GM19035 (cell line): ENCODE data around the gene PMIS2.

Experiments
- ATAC-seq: cut with Tn5 transposase; IDR thresholded peaks from one replicate; pipeline ENCODE4 v1.9.1; 2021; ENCODE audit not compliant: unreplicated experiment

Gene PMIS2

DNA sequence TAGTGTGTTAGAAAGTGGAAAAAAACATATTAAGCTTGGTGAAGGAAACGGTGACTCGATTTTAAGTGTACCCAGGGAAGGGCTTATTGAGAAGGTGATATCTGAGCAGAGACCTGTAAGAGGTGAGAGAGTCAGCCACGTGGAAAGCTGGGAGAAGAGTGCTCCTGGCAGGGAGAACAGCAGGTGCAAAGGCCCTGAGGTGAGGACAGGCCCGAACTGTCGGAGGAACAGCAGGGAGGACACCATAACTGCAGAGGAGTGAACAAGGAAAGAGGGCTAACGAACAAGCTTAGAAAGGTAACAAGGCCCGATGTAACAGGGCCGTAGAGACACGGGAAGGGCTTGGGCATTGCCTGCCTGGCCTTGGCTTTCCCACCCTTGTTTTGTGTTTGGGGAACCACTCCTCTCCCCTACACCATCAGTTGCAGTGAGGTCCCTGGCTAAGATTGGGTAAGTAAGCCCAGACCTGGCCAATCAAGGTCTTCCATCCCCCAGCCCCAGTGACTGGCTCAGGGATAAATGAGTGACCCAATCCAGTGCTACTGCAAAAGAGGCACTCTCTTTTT is 29.9 kb upstream of the PMIS2 start:
- ATAC-seq: no peak

DNA sequence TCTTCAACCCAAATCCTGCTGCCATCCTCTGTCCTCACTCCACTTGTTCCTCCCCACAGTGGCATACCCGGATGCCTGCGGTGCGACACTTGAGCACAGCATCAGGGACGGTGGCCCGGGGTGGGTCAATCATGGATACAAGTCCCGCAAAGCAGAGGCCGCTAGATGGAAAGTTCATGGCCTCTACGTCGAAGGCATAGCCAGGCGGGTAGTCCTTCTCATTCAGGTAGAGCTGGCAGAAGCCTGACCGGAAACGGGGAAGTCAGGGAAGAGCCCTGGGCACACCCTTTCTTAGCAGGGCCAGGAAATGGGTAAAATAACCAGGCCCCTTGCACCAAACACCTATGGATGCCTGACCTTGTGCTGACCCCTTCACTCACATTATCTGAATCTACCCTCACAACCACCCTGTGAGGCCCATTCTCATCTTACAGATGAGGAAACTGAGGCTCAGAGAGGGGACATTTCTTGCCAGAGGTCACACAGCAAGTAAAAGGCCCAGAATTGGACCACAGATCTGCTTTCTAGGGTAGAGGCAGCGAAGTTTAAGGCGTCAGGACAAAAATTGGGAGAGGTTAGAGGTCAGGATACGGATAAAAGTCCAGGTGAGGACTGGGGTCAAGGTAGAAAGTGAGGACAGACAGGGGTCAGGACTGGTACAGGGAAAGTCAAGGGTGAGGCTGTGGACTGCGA is 29.0 kb upstream of the PMIS2 start:
- ATAC-seq: no peak

DNA sequence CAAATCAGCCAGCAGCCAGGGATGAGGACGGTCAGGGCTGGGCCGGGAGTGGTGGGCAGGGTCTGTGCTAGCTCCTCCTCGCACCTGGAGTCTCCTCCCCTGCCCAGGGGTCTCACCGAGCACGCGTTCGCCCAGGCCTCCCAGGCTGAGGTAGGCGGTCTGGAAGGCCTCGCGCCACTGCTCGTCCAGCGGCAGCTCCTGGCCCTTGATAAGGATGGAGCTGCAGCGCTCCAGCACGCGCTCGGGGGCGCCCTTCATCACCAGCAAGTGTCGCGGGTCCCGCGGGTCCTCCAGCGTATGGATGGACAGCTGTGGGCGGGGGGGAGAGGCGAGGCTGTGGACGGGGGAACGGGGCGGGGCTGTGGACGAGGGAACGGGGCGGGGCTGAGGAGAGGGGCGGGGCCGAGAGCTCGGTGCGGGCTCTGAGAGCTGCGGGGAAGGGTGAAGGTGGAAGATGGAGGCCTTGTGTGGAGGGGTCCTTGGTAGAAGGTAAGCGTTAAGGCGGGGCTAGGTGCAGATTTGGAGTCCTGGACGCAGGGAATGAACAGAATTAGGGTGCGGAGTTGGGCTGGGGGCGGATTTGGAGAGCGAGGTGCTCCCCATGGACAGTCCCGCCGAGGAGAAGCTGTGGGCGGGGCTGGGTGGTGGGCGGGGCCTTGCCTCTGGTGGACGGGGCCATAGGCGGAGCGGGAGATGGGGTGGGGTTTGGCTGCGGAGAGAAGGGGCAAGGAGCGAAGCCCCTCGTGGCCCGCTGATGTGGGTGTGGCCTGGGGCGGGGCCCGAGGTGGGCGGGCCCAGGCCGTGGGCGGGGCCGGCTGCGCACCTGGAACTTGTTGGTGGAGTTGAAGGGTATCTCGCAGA is 28.2 kb upstream of the PMIS2 start:
- ATAC-seq: no peak

DNA sequence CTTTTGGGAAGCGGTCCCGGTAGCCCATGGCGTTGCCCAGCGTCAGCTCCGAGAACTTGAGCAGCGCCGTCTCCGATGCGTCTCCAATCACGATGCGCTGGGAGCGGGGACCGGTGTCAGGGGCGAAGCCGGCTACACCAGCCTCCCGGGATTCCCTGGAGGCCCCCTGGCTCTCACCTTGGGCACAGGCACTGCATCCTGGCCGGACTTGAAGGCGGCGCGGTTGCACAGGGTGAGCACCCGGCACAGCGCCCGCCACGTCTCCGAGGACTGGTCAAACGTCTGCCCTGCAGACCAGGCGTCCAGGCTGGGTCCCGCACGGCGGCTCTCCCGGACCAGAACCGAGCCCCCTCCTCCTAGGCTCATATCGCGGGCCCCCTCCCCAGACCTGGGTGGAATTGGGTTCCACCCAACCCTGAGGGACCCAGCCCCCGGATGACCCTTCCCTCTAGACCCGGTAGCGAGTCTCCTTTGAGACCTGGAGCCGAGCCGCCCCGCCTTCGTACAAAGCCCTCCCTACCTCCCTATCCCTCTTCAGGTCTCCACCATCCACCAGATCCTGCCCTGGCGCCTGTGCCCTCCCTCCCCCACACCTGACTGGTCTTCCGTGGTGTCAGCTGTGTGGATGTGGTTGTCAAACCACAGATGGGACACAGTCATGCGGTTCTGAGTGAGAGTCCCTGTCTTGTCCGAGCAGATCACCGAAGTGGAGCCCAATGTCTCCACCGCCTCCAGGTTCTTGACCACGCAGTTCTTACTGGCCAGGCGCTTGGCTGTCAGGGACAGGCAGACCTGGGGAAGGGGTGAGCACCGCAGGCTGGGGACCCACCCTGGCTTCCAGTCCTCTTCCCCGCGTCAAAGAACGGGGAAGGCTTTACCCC is 27.3 kb upstream of the PMIS2 start:
- no peak for ATAC-seq

DNA sequence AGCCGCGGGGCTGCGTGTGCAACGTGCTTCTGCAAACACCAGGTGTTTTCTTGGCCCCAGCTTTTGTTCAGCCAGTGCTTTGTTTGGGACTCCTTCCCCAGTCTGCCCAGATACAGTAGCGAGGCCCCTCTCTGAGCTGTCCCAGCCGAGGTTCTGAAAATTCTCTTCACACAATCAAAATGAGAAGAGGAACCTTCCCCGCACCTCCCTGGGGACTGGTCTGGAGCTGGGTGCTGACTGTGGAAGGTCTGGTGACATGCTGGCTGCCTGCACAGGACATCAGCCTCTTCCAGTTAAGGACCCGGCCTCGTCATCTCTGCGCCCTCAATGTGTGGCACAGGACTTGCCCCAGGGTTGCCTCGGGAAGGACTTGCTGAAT is 26.7 kb upstream of the PMIS2 start:
- no peak for ATAC-seq

DNA sequence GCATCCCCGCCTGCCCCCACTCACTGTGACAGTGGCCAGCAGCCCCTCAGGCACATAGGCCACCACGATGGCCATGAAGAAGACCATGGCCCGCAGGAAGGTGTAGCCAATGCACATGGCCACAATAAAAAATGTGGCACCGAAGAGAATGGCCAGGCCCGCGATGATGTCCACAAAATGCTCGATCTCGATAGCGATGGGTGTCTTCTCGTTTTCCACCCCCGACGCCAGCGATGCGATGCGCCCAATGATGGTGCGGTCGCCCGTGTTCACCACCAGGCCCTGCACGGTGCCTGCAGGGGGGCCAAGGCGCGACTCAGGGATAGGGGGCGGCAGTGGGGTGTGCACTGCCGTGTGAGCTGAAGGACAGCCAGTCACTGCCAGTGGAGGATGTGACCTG is 26.2 kb upstream of the PMIS2 start:
- no peak for ATAC-seq

DNA sequence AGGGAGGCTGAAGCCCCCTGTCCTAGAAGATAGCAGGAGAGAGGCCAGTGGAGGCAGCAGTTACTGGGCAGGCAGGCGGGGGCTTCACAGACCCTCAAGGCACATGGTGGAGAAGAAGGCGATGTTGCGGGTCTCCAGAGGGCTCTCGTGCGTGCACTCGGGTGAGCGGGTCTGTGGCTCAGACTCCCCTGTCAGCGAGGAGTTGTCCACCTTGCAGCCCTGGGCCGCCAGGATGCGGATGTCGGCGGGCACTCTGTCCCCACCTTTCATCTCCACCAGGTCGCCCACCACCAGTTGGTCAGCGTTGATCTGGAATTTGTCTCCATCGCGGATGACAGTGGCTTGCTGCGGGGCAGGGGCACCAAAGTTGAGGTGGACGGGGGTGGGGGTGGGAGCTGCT is 25.7 kb upstream of the PMIS2 start:
- ATAC-seq: no peak

DNA sequence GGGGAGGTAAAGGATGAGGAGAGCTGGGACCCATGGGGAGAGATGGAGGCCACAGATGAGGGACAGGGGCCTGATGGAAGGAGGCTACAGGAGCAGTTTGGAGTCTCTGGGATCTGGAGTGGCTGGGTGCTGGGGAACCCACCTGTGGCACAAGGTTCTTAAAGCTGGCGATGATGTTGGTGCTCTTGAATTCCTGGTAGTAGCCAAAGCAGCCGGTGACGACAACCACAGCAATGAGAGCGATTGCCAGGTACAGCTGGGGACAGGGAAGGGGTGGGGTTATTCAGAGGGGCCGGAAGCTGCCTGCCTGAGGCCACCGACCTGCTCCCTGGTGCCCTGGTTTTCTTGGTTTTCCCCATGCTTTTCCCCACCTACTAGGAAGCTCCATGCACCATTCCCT is 25.3 kb upstream of the PMIS2 start:
- no peak for ATAC-seq

DNA sequence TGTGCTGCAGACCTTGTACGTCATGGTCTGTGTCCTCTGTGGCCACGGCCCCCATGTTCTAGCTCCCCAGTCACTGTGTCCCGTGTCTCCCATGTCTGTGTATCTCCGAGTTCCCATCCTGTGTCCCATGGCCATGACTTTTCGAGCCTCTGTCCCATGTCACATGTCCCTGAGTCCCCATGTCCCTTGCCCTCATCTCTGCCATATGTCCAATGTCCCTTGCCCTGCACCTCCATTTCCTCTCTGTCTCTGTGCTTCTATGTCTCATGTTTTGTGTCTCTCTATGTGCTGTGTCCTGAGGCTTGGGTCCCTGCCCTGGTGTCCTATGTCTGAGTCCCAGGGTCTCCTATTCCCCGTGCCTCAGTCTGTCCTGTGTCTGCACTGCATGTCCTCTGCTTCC is 24.5 kb upstream of the PMIS2 start:
- ATAC-seq: no peak

DNA sequence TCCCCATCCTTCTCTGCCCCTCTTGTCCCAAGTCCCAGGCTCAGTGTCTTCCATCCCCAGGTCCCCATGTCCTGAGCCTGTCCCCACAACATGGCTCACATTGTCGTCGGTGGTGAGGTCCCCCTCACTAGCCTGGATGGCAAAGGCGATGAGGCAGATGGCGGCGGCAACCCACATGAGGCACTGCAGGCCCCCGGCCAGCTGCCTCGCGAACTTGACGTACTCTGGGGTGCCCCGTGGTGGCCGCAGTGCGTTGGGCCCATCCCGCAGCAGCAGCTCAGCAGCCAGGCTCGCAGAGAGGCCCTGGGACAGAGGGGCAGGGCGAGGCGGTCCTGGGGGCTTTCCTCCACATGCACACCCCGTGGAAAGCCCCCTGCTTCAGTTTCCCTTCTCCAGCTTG is 23.6 kb upstream of the PMIS2 start:
- no peak for ATAC-seq

DNA sequence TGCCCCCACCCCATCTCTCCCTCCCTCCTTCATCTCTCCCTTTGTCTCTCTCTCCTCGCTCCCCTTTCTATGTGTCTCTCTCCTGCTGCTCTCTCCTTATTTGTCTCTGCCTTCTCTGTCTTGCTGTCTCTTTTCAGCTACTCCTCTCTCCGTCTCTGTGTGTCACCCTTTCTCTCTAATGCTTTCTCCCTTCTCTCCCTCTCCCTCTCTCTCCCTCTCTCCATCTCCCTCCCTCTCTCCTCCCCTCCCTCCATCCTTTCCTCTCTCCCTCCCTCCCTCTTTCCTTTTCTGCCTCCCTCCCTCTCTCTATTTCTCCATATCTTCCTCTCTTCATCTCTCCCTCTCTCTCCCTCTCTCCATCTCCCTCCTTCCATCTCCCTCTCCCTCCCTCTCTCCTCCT is 23.2 kb upstream of the PMIS2 start:
- ATAC-seq: no peak

DNA sequence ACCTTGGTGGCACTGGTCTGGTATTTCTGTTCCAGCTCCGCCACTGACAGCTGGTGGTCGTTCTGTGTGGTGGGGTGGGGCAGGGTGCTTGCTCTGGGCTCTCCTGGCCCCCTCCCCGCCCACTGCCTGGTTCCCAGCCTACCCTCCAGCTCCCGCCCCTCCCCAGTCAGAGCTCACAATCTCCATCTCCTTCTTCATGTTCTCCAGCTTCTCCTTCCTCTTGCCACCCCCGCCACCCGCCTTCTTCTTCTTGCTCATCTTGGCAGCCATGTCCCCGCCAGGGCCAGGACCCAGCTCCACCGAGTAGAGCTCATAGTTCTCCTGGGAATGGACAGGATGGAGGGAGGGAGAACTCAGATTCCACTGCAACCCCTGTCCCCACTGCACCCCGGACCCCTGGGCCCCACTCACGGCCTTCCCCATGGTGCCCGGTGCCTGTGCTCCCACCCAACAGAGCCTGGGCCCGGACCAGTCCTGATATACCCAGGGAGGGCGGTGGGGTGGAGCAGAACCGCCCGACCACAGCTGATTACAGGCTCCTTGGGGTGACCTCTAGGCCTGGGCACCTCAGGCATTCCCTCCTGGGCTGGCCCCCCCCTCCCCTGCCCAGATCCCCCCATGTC is 22.7 kb upstream of the PMIS2 start, which contains the start of gene ATP4A:
TSS of gene ATP4A (minus strand) at position 452 of the 623 bp plus-strand sequence. CDS start at position 423, 29 bp downstream.
- ATAC-seq: no peak

DNA sequence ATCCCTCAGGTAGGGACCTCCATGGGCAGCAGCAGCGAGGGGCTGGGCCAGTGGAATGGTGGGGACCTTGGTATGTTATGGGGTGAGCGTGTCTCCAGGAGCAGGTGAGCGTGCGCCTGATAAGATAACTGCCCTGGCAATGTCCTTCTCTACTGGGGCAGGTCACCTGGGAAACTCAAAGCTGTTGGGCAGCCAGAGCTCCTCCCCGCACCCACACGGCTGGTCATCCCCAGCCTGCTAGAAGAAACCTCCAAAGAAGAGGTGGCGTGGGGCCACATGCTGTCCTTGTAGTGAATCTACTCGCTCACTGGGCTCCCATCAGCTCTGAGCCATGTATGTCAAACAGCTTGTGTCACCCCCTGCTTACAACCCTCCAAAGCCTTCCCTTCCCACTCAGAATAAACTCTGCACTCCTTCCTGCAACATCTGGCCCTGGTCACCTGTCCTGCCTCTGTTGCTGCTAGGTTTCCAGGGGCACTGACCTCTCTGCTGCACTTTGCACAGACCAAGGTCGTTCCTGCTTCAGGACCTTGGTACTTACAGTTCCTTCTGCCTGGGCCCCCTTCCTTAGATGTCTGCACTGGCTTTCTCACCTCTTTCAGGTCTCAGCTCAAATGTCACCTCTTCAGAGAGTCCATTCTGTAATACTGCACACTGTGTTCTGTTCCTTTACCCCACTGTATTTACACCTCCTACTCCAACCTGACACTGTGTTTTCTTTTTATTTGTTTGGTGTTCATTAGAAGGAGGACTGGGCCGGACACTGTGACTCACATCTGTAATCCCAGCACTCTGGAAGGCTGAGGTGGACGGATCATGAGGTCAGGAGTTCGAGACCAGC is 20.7 kb upstream of the PMIS2 start:
- no peak for ATAC-seq

DNA sequence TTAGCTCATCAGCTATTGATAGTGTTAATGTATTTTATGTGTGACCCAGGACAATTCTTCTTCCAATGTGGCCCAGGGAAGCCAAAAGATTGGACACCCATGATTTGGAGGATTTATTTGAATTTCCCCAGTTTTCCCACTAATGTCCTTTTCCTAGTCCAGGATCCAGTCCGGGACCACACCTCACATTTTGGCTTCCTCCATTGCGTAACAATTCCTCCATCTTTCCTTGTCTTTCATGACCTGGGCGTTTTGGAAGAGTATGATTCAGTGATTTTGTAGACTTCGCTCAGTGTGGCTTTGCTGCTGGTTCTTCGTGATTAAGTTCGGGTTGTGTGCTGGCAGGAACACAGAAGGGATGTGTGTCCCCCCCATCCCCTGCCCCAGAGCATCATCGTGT is 19.2 kb upstream of the PMIS2 start:
- no peak for ATAC-seq

DNA sequence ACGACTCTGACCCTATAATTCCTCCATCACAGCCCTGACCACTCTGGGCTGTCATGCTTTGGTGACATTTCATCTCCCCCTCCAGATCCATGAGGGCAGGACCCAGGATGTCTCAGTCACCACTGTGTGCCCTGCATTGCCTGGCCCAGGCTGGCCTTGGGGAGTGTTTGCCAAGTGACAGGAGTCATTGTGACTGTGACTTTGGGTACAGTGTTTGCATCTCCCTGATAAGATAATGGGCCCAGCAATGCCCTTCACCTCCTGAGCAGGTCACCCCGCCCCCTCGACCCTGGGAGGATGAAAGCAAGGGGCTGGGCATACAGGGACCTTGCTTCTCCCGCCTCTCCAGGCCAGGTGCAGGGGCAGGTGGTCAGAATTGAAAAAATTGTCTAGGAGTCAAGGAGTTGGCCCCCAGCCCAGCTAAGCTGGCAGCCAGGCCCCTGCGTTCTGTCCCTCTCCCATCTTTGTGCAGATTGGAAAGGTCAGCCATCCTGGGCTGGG is 16.6 kb upstream of the PMIS2 start:
- ATAC-seq: no peak

DNA sequence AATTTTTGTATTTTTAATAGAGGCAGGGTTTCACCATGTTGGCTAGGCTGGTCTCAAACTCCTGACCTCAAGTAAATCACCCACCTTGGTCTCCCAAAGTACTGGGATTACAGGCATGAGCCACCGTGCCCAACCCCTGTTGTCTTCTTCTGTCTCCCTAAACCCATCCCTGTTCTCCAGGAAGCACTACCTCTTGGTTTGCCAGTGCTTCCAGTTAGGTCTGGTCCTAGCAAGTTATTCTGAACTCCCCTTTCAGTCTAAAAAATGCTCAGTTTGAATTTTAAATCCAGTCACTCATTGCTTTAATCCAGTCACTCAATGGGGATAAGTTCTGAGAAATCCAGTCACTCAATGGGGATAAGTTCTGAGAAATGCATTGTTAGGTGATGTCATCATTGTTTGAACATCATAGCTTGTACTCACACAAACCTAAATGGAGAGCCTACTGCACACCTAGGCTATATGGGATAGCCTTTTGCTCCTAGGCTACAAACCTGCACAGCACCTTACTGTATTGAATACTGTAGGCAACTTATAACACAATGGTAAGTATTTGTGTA is 14.5 kb upstream of the PMIS2 start:
- ATAC-seq: no peak

DNA sequence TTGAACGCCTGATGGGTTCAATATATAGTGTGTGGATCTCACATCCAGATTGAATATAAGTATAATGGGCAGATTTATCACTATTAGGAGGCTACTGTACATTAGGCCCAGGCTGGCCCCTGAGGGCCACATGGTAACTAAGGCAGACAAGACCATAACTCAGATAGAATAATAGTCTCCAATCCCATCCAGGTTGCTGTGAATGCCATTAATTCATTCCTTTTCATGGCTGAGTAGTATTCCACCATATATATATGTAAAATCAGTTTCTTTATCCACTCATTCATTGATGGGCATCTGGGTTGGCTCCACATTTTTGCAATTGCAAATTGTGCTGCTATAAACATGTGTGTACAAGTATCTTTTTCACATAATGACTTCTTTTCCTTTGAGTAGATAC is 8.1 kb upstream of the PMIS2 start:
- no peak for ATAC-seq

DNA sequence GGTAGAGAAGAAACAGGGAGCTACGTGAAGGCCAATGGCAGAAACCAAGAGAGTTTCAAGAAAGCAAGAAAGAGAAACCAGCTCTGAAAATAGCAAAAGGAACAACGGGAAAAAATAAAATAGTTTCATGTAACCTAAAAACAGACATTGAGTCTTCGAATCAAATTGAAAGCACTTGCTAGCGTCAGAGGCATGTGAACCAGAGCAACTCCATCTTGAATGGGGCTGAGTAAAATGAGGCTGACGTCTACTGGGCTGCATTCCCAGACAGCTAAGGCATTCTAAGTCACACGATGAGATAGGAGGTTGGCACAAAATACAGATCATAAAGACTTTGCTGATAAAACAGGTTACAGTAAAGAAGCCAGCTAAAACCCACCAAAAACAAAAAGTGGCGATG is 7.3 kb upstream of the PMIS2 start:
- no peak for ATAC-seq

DNA sequence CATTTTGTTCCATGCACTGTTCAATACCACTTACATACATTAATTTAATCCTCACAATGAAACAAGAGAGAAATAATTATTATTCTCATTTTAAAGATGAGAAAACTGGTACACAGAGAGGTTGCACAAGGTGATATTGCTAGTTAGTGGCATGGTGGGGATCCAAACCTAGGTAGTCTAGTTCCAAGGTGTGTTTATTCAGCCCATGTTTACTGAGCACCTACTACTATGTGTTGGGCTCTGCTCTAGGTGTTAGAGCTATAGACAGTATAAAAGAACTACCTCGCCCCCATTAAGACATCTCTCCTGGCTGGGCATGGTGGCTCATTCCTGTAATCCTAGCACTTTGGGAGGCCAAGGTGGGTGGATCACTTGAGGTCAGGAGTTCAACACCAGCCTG is 3.2 kb upstream of the PMIS2 start:
- ATAC-seq: no peak
